Thyroid gland (tissue), 4 donors: ENCODE measurements around the gene ASIP.

ENCODE experiments used
- CTCF ChIP-seq, 6 experiments: fragments of 200-600 bp in 3 of 6; fragments of 450-650 bp in 3 of 6; sonication (generic) in 3 of 6; IDR thresholded peaks; one replicate each; pipeline ENCODE4 v1.5.1; 2016 to 2019; ENCODE audit warnings: antibody characterized with exemption in 6 of 6, mild to moderate bottlenecking in 2 of 6, inconsistent platforms in 1 of 6, moderate library complexity in 1 of 6
- POLR2A ChIP-seq, 2 donors: fragments of 450-650 bp; IDR thresholded peaks; one replicate each; pipeline ENCODE4 v1.6.1; 2017; ENCODE audit warnings: antibody characterized with exemption in 2 of 2, mild to moderate bottlenecking in 2 of 2, moderate library complexity in 1 of 2

GRCh38 chr20:34292496-34292895, 51.3 kb downstream of the ASIP start:
- TF ChIP-seq POLR2A (IDR thresholded peaks at IDR 0.05) = no peak
- TF ChIP-seq CTCF (IDR thresholded peaks at IDR 0.05) = no peak
